GM19324 (cell line): ENCODE measurements around the gene CAND2.
"Not testable (repeated sequence)": the region's sequence is repeated elsewhere in the genome, so short reads cannot be mapped to it uniquely, and the experiment has no call there.

Experiments
- ATAC-seq: cut with Tn5 transposase; IDR thresholded peaks from one replicate; pipeline ENCODE4 v1.9.1; 2021; ENCODE audit warnings: mild to moderate bottlenecking, moderate library complexity; ENCODE audit not compliant: unreplicated experiment, low FRiP score

Gene CAND2

GRCh38 chr3:12769761-12770160 lies 26.7 kb upstream of the CAND2 start:
- ATAC-seq = no peak

- ATAC-seq = no peak
These were observed 25.2 kb upstream of the CAND2 start for GRCh38 chr3:12771236-12771635.

- ATAC-seq = no peak
These were observed 24.0 kb upstream of the CAND2 start for GRCh38 chr3:12772462-12772861.

GRCh38 chr3:12773030-12773709 lies 23.3 kb upstream of the CAND2 start:
- ATAC-seq = no peak

- no peak for ATAC-seq
These were observed 22.8 kb upstream of the CAND2 start for GRCh38 chr3:12773710-12774086.

GRCh38 chr3:12774619-12775018 lies 21.9 kb upstream of the CAND2 start:
- ATAC-seq = no peak

- ATAC-seq = no peak
These were observed 21.3 kb upstream of the CAND2 start for GRCh38 chr3:12775226-12775625.

- ATAC-seq = not testable (repeated sequence)
These were observed 20.5 kb upstream of the CAND2 start for GRCh38 chr3:12775970-12776369.

- ATAC-seq = no peak
These were observed 19.3 kb upstream of the CAND2 start for GRCh38 chr3:12777171-12777570.

GRCh38 chr3:12780751-12781150 lies 15.7 kb upstream of the CAND2 start:
- no peak for ATAC-seq

GRCh38 chr3:12782172-12782815 lies 14.2 kb upstream of the CAND2 start:
- ATAC-seq = no peak

GRCh38 chr3:12785096-12785495 lies 11.4 kb upstream of the CAND2 start:
- no peak for ATAC-seq

- not testable (repeated sequence) for ATAC-seq
These were observed 9.1 kb upstream of the CAND2 start for GRCh38 chr3:12787346-12787745.

GRCh38 chr3:12787967-12788690 lies 8.4 kb upstream of the CAND2 start:
- not testable (repeated sequence) for ATAC-seq

- no peak for ATAC-seq
These were observed 5.0 kb upstream of the CAND2 start for GRCh38 chr3:12791430-12791829.

- ATAC-seq = no peak
These were observed 2.8 kb upstream of the CAND2 start for GRCh38 chr3:12793701-12794100.

- no peak for ATAC-seq
These were observed 828 bp downstream of the CAND2 start for GRCh38 chr3:12797124-12797891.

- no peak for ATAC-seq
These were observed 1.5 kb downstream of the CAND2 start for GRCh38 chr3:12797892-12798558.

- ATAC-seq = no peak
These were observed 2.2 kb downstream of the CAND2 start for GRCh38 chr3:12798559-12799179.
